GM12872 (cell line): ENCODE results near the gene UBE2K.

Experiments
- CTCF ChIP-seq: IDR thresholded peaks from 3 replicates; pipeline ENCODE4 v1.5.1; 2011; ENCODE audit warnings: low read depth, mild to moderate bottlenecking, low read length, moderate library complexity; ENCODE audit not compliant: insufficient read depth

The UBE2K gene

GRCh38 chr4:39715788-39716187 is 17.9 kb downstream of the UBE2K start:
- TF ChIP-seq CTCF = no peak

- no peak for TF ChIP-seq CTCF
Observed at GRCh38 chr4:39716356-39716755, 18.4 kb downstream of the UBE2K start.

- TF ChIP-seq CTCF = no peak
Observed at GRCh38 chr4:39718366-39719323, 20.7 kb downstream of the UBE2K start.

- TF ChIP-seq CTCF = no peak
Observed at GRCh38 chr4:39719804-39720580, 22.1 kb downstream of the UBE2K start.

GRCh38 chr4:39721788-39722187 is 23.9 kb downstream of the UBE2K start:
- no peak for TF ChIP-seq CTCF

- no peak for TF ChIP-seq CTCF
Observed at GRCh38 chr4:39729557-39729956, 31.6 kb downstream of the UBE2K start.

GRCh38 chr4:39730072-39730471 is 32.1 kb downstream of the UBE2K start:
- no peak for TF ChIP-seq CTCF
